Ectodermal cell (in vitro differentiated cells): ENCODE results near the gene CCDC97.
"Not testable (repeated sequence)": the region's sequence is repeated elsewhere in the genome, so short reads cannot be mapped to it uniquely, and the experiment has no call there.

ENCODE experiments used
- H3K27ac ChIP-seq: 2 replicates; pipeline ENCODE4 v1.7.0; 2013; ENCODE audit warnings: mild to moderate bottlenecking, low read depth, low read length; ENCODE audit not compliant: insufficient read depth, poor library complexity, severe bottlenecking
- H3K27me3 ChIP-seq: 2 replicates; pipeline ENCODE4 v1.7.0; 2013; ENCODE audit warnings: mild to moderate bottlenecking, low read length; ENCODE audit not compliant: insufficient read depth, control insufficient read depth, poor library complexity, severe bottlenecking
- H3K36me3 ChIP-seq: one replicate; pipeline ENCODE4 v1.7.0; 2013; ENCODE audit warnings: low read length; ENCODE audit not compliant: control insufficient read depth, insufficient read depth
- H3K4me1 ChIP-seq: one replicate; pipeline ENCODE4 v1.7.0; 2013; ENCODE audit warnings: low read length; ENCODE audit not compliant: control insufficient read depth, insufficient read depth
- H3K4me3 ChIP-seq: 2 replicates; pipeline ENCODE4 v1.7.0; 2013; ENCODE audit warnings: low read depth, low read length, control low read depth; ENCODE audit not compliant: insufficient read depth
- H3K9me3 ChIP-seq: 2 replicates; pipeline ENCODE4 v1.7.0; 2013; ENCODE audit warnings: mild to moderate bottlenecking, low read length, moderate library complexity; ENCODE audit not compliant: control insufficient read depth
- WGBS, 2 experiments: methylation state at CpG; one replicate each; pipeline ENCODE4 v1.1.7; 2013; ENCODE audit warnings: missing lambda C conversion rate in 2 of 2; 5-methylcytosine and 5-hydroxymethylcytosine counted together

Gene CCDC97

DNA sequence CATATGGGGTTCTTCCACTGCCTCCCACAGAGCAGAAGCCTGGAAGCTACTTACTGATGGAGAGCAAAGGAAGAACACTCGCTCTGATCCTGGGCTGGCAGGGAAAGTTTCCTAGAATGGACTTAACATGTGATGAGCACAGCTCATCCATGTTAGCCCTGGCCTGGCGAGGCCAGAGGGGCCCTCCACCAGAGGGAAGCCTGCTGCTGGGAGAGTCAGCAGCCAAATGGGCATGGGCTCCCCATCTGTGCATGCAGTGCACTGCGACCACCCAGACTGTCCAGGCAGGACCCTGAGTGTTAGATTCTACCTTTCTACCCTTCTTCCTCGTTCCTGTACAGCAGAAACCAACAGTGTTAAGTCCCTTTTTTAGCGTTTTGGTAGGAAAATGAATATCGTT lies 36.9 kb upstream of the CCDC97 start:
- peaks cover 87% of the 10 kb centered on the region for H3K36me3 ChIP-seq
- WGBS, 2 experiments: 95 to 98% methylated on average over 6 of the region's 6 CpGs

GRCh38 chr19:41274802-41275201 lies 35.2 kb upstream of the CCDC97 start:
- H3K9me3 ChIP-seq: no peaks in the 10 kb centered on the region
- H3K4me3 ChIP-seq: no peak overlapping the region
- H3K27ac ChIP-seq: no peak overlapping the region
- WGBS, 2 experiments: 96 to 97% methylated on average over 5 of the region's 5 CpGs
- H3K27me3 ChIP-seq: no peaks in the 10 kb centered on the region
- no peaks in the 10 kb centered on the region for H3K4me1 ChIP-seq
- H3K36me3 ChIP-seq: peaks cover 87% of the 10 kb centered on the region

More for the DNA sequence above, 36.9 kb upstream of the CCDC97 start:
- H3K9me3 ChIP-seq: no peaks in the 10 kb centered on the region
- no peak overlapping the region for H3K27ac ChIP-seq
- H3K27me3 ChIP-seq: no peaks in the 10 kb centered on the region
- H3K4me3 ChIP-seq: no peak overlapping the region
- no peaks in the 10 kb centered on the region for H3K4me1 ChIP-seq

- peaks cover 88% of the 10 kb centered on the region for H3K36me3 ChIP-seq
- WGBS, 2 experiments: 93 to 95% methylated on average over 3 of the region's 3 CpGs
Observed at GRCh38 chr19:41276231-41276630, 33.7 kb upstream of the CCDC97 start.

DNA sequence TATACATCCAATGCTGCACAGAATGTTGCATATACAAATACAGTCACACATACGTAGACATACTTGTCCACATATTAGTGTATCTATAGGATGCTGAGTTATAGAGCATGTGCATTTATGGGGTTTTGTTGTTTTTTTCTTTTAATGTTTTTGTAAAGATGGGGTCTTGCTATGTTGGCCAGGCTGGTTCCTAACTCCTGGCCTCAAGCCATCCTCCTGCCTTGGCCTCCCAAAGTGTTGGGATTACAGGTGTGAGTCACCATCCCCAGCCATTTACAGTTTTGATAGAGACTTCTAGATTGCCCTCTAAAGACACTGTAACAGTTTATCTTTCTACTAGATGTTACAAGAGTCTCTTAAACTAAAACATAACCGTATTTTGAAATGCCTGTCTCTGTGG lies 31.5 kb upstream of the CCDC97 start:
- no peak overlapping the region for H3K27ac ChIP-seq
- WGBS, 2 experiments: 95 to 99% methylated on average over 1 to 2 of the region's 2 CpGs
- H3K36me3 ChIP-seq: peaks cover 86% of the 10 kb centered on the region

More at GRCh38 chr19:41276231-41276630, 33.7 kb upstream of the CCDC97 start:
- Histone ChIP-seq H3K9me3 (no peaks in the 10 kb centered on the region), H3K27me3 (no peaks in the 10 kb centered on the region), H3K27ac (no peak overlapping the region), H3K4me1 (no peaks in the 10 kb centered on the region), H3K4me3 (no peak overlapping the region)

GRCh38 chr19:41288673-41289530 lies 21.1 kb upstream of the CCDC97 start:
- Histone ChIP-seq H3K27ac (no peak overlapping the region), H3K4me3 (no peak overlapping the region), H3K36me3 (peaks cover 75% of the 10 kb centered on the region), H3K9me3 (no peaks in the 10 kb centered on the region), H3K27me3 (no peaks in the 10 kb centered on the region), H3K4me1 (no peaks in the 10 kb centered on the region)
- WGBS, 2 experiments: 79 to 83% methylated on average over 3 of the region's 3 CpGs

More for the DNA sequence above, 31.5 kb upstream of the CCDC97 start:
- no peaks in the 10 kb centered on the region for H3K4me1 ChIP-seq
- H3K27me3 ChIP-seq: no peaks in the 10 kb centered on the region
- no peaks in the 10 kb centered on the region for H3K9me3 ChIP-seq
- no peak overlapping the region for H3K4me3 ChIP-seq

DNA sequence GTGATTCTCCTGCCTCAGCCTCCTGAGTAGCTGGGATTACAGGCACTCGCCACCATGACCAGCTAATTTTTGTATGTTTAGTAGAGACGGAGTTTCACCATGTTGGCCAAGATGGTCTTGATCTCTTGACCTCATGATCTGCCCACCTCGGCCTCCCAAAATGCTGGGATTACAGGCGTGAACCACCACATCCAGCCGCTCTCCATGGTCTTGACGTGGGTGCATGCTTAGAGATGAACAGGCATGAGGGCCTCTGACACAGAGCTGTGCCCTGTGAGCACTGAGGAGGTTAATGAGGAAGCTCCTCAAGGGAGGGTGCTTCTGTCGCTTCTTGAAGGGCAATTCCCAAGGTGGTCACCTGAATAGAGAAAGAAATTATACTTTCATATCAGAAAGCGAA lies 20.2 kb upstream of the CCDC97 start:
- not testable (repeated sequence) for H3K4me1 ChIP-seq, H3K9me3 ChIP-seq, H3K27ac ChIP-seq, H3K27me3 ChIP-seq, H3K4me3 ChIP-seq
- WGBS, 2 experiments: 93 to 96% methylated on average over 8 of the region's 8 CpGs
- H3K36me3 ChIP-seq: peaks cover 79% of the 10 kb centered on the region

DNA sequence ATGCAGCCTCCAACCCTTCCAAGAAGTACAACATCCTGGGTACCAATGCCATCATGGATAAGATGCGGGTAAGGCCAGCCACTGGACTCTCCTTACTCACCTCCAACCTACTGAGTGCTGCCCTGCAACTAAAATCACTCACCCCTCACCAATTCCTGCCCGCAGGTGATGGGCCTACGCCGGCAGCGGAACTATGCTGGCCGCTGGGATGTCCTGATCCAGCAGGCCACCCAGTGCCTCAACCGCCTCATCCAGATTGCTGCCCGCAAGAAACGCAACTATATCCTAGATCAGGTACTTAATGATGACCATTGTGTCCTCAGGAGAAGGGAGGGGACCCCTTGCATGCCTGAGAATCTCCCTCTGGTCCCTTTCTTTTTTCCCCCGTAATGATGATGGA lies 15.6 kb upstream of the CCDC97 start:
- H3K27ac ChIP-seq: no peak overlapping the region
- no peaks in the 10 kb centered on the region for H3K9me3 ChIP-seq
- H3K27me3 ChIP-seq: no peaks in the 10 kb centered on the region
- 93 to 97% methylated on average over 10 of the region's 10 CpGs for WGBS, 2 experiments
- no peak overlapping the region for H3K4me3 ChIP-seq
- no peaks in the 10 kb centered on the region for H3K4me1 ChIP-seq
- peaks cover 89% of the 10 kb centered on the region for H3K36me3 ChIP-seq

DNA sequence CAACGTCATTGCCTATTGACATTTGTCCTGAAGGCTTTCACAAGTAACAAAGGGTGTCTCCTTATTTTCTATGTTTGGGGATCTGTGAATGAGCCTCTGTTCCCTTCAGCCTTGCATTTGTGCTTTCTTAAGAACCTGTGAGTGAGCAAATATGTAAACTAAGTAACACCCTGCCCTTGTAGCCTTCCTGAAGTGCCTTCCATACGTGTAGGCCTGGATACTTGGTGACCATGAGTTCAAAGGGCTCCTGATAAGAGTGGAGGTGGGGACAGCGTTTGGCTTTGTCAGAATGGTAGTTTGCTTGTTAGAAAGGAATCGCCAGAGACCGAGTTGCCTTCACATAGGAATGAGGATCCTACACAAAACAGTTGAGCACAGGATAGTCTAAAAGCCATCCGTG lies 14.5 kb upstream of the CCDC97 start:
- H3K4me1 ChIP-seq: no peaks in the 10 kb centered on the region
- no peaks in the 10 kb centered on the region for H3K27me3 ChIP-seq
- H3K4me3 ChIP-seq: no peak overlapping the region
- H3K36me3 ChIP-seq: peaks cover 85% of the 10 kb centered on the region
- 95 to 96% methylated on average over 6 of the region's 6 CpGs for WGBS, 2 experiments
- no peak overlapping the region for H3K27ac ChIP-seq
- no peaks in the 10 kb centered on the region for H3K9me3 ChIP-seq

GRCh38 chr19:41296433-41296871 lies 13.5 kb upstream of the CCDC97 start:
- no peak overlapping the region for H3K27ac ChIP-seq
- H3K4me1 ChIP-seq: no peaks in the 10 kb centered on the region
- peaks cover 86% of the 10 kb centered on the region for H3K36me3 ChIP-seq
- no peaks in the 10 kb centered on the region for H3K9me3 ChIP-seq
- no peaks in the 10 kb centered on the region for H3K27me3 ChIP-seq
- H3K4me3 ChIP-seq: no peak overlapping the region
- WGBS, 2 experiments: 95 to 96% methylated on average over 2 of the region's 2 CpGs

DNA sequence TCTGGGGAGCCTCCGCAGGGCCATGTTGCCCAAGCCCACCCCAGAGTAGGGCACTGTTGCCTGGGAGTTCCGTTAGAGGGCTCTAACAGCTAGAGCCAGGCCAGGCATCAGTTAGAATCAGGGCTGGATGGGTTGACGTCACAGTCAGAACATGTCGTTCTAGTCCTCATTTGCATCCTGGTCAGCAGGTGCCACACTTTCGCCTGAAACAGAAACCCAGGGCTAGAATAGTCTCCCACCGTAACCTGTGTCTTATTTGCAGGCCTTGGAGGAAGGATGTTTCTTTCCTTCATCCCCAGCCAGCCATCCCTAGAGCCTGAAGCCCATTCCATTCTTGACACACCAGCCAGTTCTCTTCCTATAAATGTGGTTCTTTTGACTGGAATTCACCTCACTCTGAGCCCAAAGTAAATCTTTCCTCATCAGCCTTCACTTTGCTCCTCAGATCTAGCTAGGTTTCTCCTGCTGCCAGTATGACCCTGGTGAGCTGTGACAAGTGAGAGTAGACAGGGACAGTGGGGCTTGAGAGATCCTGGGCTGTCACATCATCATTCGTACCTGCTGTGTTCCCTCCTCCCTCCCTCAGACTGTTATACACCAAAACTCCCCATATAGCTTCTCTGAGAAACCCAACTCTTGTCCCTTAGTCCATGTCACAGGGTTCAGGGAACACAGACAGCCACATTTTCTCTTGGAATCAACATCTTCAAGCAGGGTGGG lies 12.2 kb upstream of the CCDC97 start:
- WGBS, 2 experiments: 93 to 95% methylated on average over 7 of the region's 7 CpGs
- no peaks in the 10 kb centered on the region for H3K4me1 ChIP-seq
- no peaks in the 10 kb centered on the region for H3K27me3 ChIP-seq
- H3K27ac ChIP-seq: peak overlapping the region; percentile 61
- H3K9me3 ChIP-seq: no peaks in the 10 kb centered on the region
- H3K4me3 ChIP-seq: no peak overlapping the region
- H3K36me3 ChIP-seq: peaks cover 85% of the 10 kb centered on the region
